K562 (cell line): ENCODE data around the gene PRSS53.

Experiments used
- BDP1 ChIP-seq: IDR thresholded peaks from 3 replicates; pipeline ENCODE4 v1.6.1; 2011; ENCODE audit not compliant: insufficient read length, insufficient read depth
- MAZ ChIP-seq, 2 experiments: fragments of 450-650 bp in 1 of 2; sonication (generic) in 1 of 2; formaldehyde crosslinking; IDR thresholded peaks in 1 of 2; conservative IDR thresholded peaks in 1 of 2; 2 replicates each; pipeline versions ENCODE4 v1.4.0 to v1.5.0; 2020; ENCODE audit warnings: mild to moderate bottlenecking in 1 of 2, missing genetic modification reagents in 1 of 2
- POLR2AphosphoS5 ChIP-seq: IDR thresholded peaks from 2 replicates; pipeline ENCODE4 v1.6.1; 2011; ENCODE audit warnings: mild to moderate bottlenecking, low read depth, low read length, moderate library complexity; ENCODE audit not compliant: control insufficient read depth, insufficient read depth
- TEAD4 ChIP-seq, 2 experiments: sonication (generic) in 1 of 2; formaldehyde crosslinking in 1 of 2; IDR thresholded peaks; 2 replicates each; pipeline versions ENCODE4 v1.6.1 to v1.8.0; 2012 to 2022; ENCODE audit warnings: borderline replicate concordance in 1 of 2, inconsistent platforms in 1 of 2, low read length in 1 of 2, mild to moderate bottlenecking in 1 of 2, missing genetic modification reagents in 1 of 2

GRCh38 chr16:31090540-31090939 lies 1.8 kb upstream of the PRSS53 start:
- TF ChIP-seq POLR2AphosphoS5, result no peak
- TF ChIP-seq MAZ (CRISPR knock-in tag; conservative IDR thresholded peaks at IDR 0.05 in 1 of 2, IDR thresholded peaks at IDR 0.05 in 1 of 2), result no peak
- TF ChIP-seq BDP1, result no peak
- no peak for TF ChIP-seq TEAD4 (IDR thresholded peaks at IDR 0.05; ENCODE audit: low read length)
- TF ChIP-seq TEAD4 (CRISPR knock-in tag; IDR thresholded peaks at IDR 0.05; ENCODE audit: borderline replicate concordance), result no peak
